NK-92 treated with Interleukin-12 subunit alpha and Interleukin-12 subunit beta, amount 100 ng/mL, for 24 hours (cell line): Measurements from ENCODE around the gene B4GALT3.
"Not testable (repeated sequence)": the region's sequence is repeated elsewhere in the genome, so short reads cannot be mapped to it uniquely, and the experiment has no call there.

ENCODE experiments used
- DNase-seq: peaks from one replicate; lab custom pipeline; 2025; lab: John Stamatoyannopoulos, UW

The B4GALT3 gene

GRCh38 chr1:161177112-161177935, at the start of gene B4GALT3:
Gene B4GALT3 (minus strand): TSS chr1:161177507. CDS start chr1:161176060, 1,447 bp downstream.
- DNase-seq: peak; percentile 82

DNA sequence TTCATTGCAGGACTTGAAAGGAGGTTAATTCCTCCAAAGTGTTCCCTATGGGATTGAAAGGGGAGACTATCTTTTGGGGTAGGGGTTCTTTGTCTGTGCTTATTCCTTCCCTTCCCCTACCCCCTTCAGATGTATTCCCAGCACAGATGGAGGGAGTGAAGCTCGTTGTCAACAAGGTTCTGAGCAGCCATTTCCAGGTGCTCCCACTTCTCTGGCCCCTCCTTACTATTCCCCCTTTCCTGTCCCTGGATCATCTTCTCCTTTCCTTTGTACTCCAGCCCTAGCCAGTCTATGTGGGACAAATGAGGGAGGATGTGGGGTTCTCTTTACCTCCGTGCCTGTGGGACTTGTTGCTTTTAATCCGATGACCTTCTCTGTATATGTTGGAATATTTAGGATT, 49.5 kb upstream of the B4GALT3 start:
- no peak for DNase-seq

GRCh38 chr1:161226320-161226711, 49.0 kb upstream of the B4GALT3 start:
- no peak for DNase-seq

- peak; percentile 93 for DNase-seq
Observed at GRCh38 chr1:161225534-161226319, 48.4 kb upstream of the B4GALT3 start, which contains the start of gene TOMM40L. Gene TOMM40L (plus strand): TSS chr1:161226060. CDS start chr1:161226490, 430 bp downstream.

DNA sequence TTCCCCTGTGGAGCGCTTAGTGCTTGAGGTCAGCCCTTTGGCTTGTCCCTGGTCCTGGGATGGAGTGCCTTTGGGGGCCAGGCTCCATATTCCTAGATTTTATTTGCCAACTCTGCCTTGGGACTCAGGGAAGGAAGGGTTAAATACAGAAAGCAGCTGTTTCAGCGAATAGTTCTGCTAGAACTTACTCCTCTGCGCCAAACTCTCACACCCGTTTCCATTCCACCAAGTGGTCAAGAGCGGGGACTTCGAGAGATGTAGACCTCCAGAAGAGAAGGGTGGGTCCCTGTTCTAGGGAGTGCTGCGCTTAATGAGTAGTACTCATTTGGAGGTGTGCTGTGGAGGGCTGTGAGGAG, 47.8 kb upstream of the B4GALT3 start:
- DNase-seq: no peak

DNA sequence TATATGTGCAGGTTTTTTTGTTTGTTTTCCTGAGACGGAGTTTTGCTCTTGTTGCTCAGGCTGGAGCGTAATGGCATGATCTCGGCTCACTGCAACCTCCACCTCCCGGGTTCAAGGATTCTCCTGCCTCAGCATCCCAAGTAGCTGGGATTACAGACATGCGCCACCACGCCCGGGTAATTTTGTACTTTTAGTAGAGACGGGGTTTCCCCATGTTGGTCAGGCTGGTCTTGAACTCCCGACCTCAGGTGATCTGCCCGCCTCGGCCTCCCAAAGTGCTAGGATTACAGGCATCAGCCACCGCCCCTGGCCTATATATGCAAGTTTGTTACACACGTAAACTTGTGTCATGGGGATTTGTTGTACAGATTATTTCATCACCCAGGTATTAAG, 47.4 kb upstream of the B4GALT3 start:
- DNase-seq: not testable (repeated sequence)

GRCh38 chr1:161223805-161224694, 46.7 kb upstream of the B4GALT3 start:
- no peak for DNase-seq

DNA sequence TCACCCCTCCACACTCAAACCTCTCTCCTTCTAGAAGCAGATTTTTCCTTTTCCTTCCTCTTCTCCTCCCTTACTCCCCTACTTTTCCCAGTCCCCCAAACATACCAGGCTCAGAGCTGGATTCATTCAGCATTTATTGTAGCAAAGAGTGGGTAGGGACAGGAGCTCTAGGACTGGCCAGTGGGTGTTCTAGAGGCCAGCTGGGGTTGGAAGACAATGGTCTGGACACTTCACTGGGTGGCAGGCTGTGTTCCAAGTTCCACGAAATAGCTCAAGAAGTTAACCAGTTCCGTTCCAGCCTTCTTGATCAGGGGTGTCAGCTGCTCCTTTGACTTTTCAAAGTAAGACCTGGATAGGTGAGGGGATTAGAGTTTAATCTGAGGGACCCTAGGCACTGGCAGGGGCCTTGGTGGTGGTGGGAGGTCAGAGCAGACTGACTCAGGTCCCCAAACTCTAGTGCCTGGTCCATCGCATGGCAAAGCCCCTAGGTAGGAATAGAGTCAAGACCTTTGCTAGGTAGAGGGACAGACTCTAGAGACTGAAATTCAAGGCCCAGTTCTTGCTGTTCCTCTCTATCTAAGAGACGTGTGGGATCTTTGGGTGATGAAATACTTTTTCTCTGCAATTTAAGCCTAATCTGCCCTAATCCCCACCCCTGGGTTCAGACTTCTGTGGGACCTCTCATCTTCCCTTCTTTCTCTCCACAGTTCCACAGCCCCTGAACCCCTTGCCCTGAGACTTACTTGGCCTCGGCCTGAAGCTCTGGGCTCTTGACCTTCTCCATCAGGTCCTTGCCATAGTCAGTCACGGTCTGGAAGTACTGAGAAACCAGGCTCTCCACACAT, 45.1 kb upstream of the B4GALT3 start:
- DNase-seq: no peak

GRCh38 chr1:161220002-161220401, 42.7 kb upstream of the B4GALT3 start:
- DNase-seq: no peak

DNA sequence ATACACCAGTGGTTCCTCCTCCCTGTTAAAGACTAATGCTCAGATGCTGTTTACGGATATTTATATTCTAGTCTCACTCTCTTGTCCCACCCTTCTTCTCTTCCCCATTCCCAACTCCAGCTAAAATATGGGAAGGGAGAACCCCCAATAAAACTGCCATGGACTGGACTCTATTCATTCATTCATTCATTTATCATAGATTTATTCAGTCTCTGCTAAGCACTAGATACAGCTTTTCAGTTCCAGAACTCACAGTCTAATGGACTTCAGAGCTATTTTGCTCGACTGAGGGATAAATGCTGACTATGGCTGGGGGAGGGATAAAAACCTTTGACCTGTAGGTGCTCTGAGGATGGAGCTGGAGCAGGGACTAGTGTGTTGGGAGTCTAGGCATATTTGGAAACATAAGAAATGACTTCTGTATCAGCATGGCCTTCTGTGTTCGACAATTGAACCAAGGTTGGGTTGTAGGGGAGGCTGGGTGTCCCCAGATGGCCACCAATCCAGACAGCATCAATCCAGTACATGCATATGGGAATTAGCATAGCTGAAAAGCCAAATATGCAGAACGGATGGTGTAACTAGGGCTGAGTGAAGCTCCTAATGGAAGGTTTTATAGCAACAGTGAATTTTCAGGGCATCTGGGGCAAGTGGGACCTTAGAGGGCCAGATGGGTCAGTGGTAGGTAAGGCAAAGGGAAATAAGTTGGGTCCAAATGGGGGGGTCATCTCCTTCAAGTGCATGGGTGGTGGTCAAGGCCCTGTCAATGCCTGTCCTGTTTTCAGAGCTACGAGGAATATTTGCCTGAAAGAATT, 42.0 kb upstream of the B4GALT3 start:
- DNase-seq: no peak

GRCh38 chr1:161218301-161219077, 41.2 kb upstream of the B4GALT3 start:
- DNase-seq: no peak

GRCh38 chr1:161217831-161218230, 40.5 kb upstream of the B4GALT3 start:
- no peak for DNase-seq

DNA sequence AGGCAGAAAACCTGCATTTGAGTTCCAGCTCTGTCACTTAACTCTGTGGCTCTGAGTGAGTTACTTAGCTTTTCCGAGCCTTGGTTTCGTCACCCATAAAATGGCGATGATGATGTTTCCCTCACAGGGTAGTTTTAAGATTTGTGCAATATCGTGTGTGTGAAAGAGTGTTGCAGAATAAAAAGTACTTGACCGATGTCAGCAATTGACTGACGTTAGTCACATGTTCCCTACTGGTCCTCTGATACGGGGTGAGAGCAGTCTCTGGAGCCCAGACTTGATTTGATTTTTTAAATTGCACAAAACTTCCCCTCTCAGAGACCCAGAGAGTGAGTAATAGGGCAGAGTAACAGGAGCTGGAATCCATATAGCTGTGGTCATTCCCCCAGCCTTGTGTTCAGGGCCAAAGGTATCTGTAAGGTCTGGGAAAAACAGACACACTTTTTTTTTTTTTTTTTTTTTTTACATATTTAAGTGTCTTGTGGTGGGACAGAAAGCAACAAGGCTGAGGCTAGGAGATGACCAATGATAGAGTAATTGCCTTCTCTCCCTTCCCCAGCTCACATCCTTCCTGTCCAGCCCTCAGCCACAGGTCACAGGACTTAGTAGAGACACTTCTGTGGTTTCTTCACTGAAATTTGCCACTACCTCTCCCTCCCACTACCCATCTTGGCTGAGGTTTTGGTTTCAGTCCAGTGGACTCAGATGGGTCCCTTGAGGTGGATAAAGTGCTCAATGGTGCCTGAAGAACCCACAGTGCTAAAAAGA, 39.8 kb upstream of the B4GALT3 start:
- DNase-seq: peak; percentile 58

- no peak for DNase-seq
Observed at GRCh38 chr1:161215076-161215475, 37.8 kb upstream of the B4GALT3 start, which contains the start of gene FCER1G. Gene FCER1G (plus strand): TSS chr1:161215295. CDS start chr1:161215322, 27 bp downstream.

GRCh38 chr1:161214369-161214768, 37.1 kb upstream of the B4GALT3 start:
- DNase-seq: no peak

DNA sequence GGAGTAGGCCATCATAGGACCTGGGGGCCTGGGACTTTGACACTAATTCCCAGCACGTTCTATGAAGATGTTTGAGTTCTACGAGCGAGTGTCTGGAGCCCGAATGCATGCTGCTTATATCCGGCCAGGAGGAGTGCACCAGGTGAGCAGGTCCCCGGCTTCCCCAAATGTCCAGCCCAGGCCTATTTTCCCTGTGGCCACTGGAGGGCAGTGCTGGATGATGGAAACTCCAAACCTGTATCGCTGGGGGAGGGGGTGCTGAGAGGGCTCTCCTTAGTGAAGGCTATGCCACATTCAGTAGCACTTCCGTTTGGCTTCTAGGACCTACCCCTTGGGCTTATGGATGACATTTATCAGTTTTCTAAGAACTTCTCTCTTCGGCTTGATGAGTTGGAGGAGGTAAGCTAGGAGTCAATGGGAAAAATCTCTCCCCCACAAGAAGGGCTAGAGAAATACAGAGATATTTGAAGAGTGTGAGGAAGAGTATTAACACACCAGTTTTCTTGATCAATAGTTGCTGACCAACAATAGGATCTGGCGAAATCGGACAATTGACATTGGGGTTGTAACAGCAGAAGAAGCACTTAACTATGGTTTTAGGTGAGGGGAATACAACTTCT, 32.6 kb upstream of the B4GALT3 start:
- peak; percentile 71 for DNase-seq

DNA sequence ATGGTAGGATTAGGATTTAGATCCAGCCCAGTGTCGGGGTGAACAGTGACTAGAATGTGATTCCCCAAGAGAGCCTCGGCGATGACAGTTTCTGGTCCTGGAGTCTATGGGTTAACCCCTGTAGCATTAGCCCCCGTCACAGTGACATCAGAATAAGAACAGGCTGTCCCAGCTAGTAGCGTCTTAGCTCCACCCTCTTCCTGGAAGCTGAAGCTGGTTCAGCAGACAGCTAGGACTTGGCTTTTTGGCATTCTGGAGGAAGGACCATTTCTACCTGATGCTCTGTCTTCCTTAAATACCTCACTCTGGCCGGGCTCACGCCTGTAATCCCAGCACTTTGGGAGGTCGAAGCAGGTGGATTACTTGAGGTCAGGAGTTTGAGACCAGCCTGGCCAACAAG, 29.9 kb upstream of the B4GALT3 start:
- DNase-seq: no peak
